Measurements from ENCODE around the gene RGS13.

GRCh38 chr1:192600275-192600674, 35.7 kb upstream of the RGS13 start:
- TF ChIP-seq, protein P1, sequence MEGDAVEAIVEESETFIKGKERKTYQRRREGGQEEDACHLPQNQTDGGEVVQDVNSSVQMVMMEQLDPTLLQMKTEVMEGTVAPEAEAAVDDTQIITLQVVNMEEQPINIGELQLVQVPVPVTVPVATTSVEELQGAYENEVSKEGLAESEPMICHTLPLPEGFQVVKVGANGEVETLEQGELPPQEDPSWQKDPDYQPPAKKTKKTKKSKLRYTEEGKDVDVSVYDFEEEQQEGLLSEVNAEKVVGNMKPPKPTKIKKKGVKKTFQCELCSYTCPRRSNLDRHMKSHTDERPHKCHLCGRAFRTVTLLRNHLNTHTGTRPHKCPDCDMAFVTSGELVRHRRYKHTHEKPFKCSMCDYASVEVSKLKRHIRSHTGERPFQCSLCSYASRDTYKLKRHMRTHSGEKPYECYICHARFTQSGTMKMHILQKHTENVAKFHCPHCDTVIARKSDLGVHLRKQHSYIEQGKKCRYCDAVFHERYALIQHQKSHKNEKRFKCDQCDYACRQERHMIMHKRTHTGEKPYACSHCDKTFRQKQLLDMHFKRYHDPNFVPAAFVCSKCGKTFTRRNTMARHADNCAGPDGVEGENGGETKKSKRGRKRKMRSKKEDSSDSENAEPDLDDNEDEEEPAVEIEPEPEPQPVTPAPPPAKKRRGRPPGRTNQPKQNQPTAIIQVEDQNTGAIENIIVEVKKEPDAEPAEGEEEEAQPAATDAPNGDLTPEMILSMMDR (IDR thresholded peaks at IDR 0.05; ENCODE audit: insufficient read depth, low read depth, low read length): no peak
- TF ChIP-seq EZH2 (IDR thresholded peaks at IDR 0.05; ENCODE audit: insufficient read depth, low read length): no peak

All from astrocyte (in vitro differentiated cells and primary cell).